Breast epithelium (tissue), 3 donors: ENCODE data around the gene SPP1.

ENCODE experiments used
- POLR2A ChIP-seq: fragments of 450-650 bp; IDR thresholded peaks from one replicate; pipeline ENCODE4 v1.6.1; 2016; ENCODE audit warnings: antibody characterized with exemption, mild to moderate bottlenecking, moderate library complexity
- POLR2AphosphoS5 ChIP-seq, 3 donors: sonication (generic); formaldehyde crosslinking; IDR thresholded peaks; one replicate each; pipeline ENCODE4 v1.6.1; 2017; ENCODE audit warnings: antibody characterized with exemption in 3 of 3
- TF ChIP-seq, protein P1 (sequence below), 3 donors: fragments of 450-650 bp; IDR thresholded peaks; one replicate each; pipeline ENCODE4 v1.5.1; 2016 to 2017; ENCODE audit warnings: antibody characterized with exemption in 3 of 3, mild to moderate bottlenecking in 3 of 3, moderate library complexity in 3 of 3

DNA sequence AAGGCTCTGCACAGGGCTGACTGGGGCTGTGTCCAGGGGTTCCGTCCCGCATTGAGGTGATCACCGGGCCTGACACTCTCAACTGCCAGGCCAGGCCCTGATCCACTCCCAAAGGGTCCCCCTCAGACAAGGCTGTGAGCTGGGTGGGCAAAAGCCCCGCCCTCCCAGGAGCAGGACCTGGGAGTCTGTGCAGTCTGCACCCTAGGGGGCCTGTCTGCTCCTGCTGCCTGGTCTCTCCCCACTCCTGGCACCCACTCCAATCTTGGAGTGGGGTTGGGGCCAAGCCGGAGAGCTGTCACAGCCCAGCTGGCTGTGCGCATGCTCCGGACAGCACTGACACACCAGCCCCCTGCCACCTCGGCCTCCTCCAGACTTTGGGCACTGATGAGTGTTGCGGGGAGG, 9.4 kb upstream of the SPP1 start:
- TF ChIP-seq, protein P1, sequence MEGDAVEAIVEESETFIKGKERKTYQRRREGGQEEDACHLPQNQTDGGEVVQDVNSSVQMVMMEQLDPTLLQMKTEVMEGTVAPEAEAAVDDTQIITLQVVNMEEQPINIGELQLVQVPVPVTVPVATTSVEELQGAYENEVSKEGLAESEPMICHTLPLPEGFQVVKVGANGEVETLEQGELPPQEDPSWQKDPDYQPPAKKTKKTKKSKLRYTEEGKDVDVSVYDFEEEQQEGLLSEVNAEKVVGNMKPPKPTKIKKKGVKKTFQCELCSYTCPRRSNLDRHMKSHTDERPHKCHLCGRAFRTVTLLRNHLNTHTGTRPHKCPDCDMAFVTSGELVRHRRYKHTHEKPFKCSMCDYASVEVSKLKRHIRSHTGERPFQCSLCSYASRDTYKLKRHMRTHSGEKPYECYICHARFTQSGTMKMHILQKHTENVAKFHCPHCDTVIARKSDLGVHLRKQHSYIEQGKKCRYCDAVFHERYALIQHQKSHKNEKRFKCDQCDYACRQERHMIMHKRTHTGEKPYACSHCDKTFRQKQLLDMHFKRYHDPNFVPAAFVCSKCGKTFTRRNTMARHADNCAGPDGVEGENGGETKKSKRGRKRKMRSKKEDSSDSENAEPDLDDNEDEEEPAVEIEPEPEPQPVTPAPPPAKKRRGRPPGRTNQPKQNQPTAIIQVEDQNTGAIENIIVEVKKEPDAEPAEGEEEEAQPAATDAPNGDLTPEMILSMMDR (IDR thresholded peaks at IDR 0.05): no peak
- no peak for TF ChIP-seq POLR2AphosphoS5 (IDR thresholded peaks at IDR 0.05)
- TF ChIP-seq POLR2A: no peak
